HG02798 (cell line): ENCODE measurements around the gene NUFIP2.
"Not testable (repeated sequence)": the region's sequence is repeated elsewhere in the genome, so short reads cannot be mapped to it uniquely, and the experiment has no call there.

ENCODE experiments used
- ATAC-seq: cut with Tn5 transposase; IDR thresholded peaks from one replicate; pipeline ENCODE4 v1.9.1; 2021; ENCODE audit warnings: mild to moderate bottlenecking; ENCODE audit not compliant: unreplicated experiment, poor library complexity

Gene NUFIP2

GRCh38 chr17:29279397-29280070, 14.4 kb downstream of the NUFIP2 start:
- no peak for ATAC-seq

GRCh38 chr17:29278692-29279091, 15.3 kb downstream of the NUFIP2 start:
- no peak for ATAC-seq

GRCh38 chr17:29273924-29274323, 20.0 kb downstream of the NUFIP2 start:
- no peak for ATAC-seq

GRCh38 chr17:29271980-29272379, 22.0 kb downstream of the NUFIP2 start:
- not testable (repeated sequence) for ATAC-seq

- no peak for ATAC-seq
These were observed 30.0 kb downstream of the NUFIP2 start for GRCh38 chr17:29263916-29264315.

GRCh38 chr17:29257756-29258155, 36.2 kb downstream of the NUFIP2 start:
- ATAC-seq, result no peak

GRCh38 chr17:29256735-29257466, 37.0 kb downstream of the NUFIP2 start:
- no peak for ATAC-seq

- no peak for ATAC-seq
These were observed 37.9 kb downstream of the NUFIP2 start for GRCh38 chr17:29255926-29256522.

- no peak for ATAC-seq
These were observed 40.9 kb downstream of the NUFIP2 start for GRCh38 chr17:29253037-29253436.

GRCh38 chr17:29252101-29252791, 41.7 kb downstream of the NUFIP2 start:
- no peak for ATAC-seq

GRCh38 chr17:29251184-29251583, 42.8 kb downstream of the NUFIP2 start:
- ATAC-seq, result no peak

- no peak for ATAC-seq
These were observed 43.3 kb downstream of the NUFIP2 start for GRCh38 chr17:29250666-29251065.

GRCh38 chr17:29248845-29249244, 45.1 kb downstream of the NUFIP2 start:
- no peak for ATAC-seq

GRCh38 chr17:29247219-29247618, 46.7 kb downstream of the NUFIP2 start:
- ATAC-seq, result no peak

- no peak for ATAC-seq
These were observed 47.3 kb downstream of the NUFIP2 start, which contains the start of gene CRYBA1 for GRCh38 chr17:29246628-29247027. CRYBA1 (plus strand) TSS chr17:29246859; CDS start chr17:29246864, 5 bp downstream.

- no peak for ATAC-seq
These were observed 48.5 kb downstream of the NUFIP2 start for GRCh38 chr17:29245401-29245800.

GRCh38 chr17:29243792-29244191, 50.2 kb downstream of the NUFIP2 start:
- no peak for ATAC-seq

- ATAC-seq, result no peak
These were observed 51.2 kb downstream of the NUFIP2 start for GRCh38 chr17:29242790-29243189.

- no peak for ATAC-seq
These were observed 51.9 kb downstream of the NUFIP2 start for GRCh38 chr17:29242051-29242450.

- no peak for ATAC-seq
These were observed 52.7 kb downstream of the NUFIP2 start for GRCh38 chr17:29240968-29241963.
